Gastroesophageal sphincter (tissue), 4 donors: ENCODE results near the gene VPS8. TPM values are rescaled to one million over a fixed set of nuclear protein-coding genes. Genes with fewer than 3 reads are reported as not detected.

ENCODE experiments used
- ATAC-seq: fragments of 150-250 bp; one replicate; pipeline ENCODE4 v1.9.1; 2016; ENCODE audit warnings: mild to moderate bottlenecking, moderate library complexity
- H3K27ac ChIP-seq, 4 donors: fragments of 200-600 bp; sonication (generic) in 3 of 4; 1 replicate in 3 of 4; 2 replicates in 1 of 4; pipeline ENCODE4 v1.5.1; 2016 to 2019
- H3K27me3 ChIP-seq: fragments of 200-600 bp; sonication (generic); one replicate; pipeline ENCODE4 v1.5.1; 2019
- H3K36me3 ChIP-seq, 2 donors: fragments of 200-600 bp; sonication (generic); one replicate each; pipeline ENCODE4 v1.5.1; 2019; ENCODE audit warnings: control low read depth in 1 of 2
- H3K4me1 ChIP-seq, 3 donors: fragments of 200-600 bp; sonication (generic); 1 replicate in 2 of 3; 2 replicates in 1 of 3; pipeline ENCODE4 v1.5.1; 2016 to 2019; ENCODE audit warnings: control low read depth in 2 of 3
- H3K4me3 ChIP-seq, 2 donors: fragments of 200-600 bp; sonication (generic); one replicate each; pipeline ENCODE4 v1.5.1; 2019; ENCODE audit warnings: mild to moderate bottlenecking in 1 of 2, moderate library complexity in 1 of 2
- H3K9me3 ChIP-seq, 3 donors: fragments of 200-600 bp; sonication (generic); one replicate each; pipeline ENCODE4 v1.5.1; 2017 to 2019; ENCODE audit warnings: control low read depth in 2 of 3
- EP300 ChIP-seq: sonication (generic); formaldehyde crosslinking; IDR thresholded peaks from one replicate; pipeline ENCODE4 v1.6.1; 2017; ENCODE audit warnings: antibody characterized with exemption, mild to moderate bottlenecking
- POLR2A ChIP-seq, 2 donors: fragments of 450-650 bp; IDR thresholded peaks; one replicate each; pipeline ENCODE4 v1.6.1; 2017; ENCODE audit warnings: antibody characterized with exemption in 2 of 2, mild to moderate bottlenecking in 2 of 2, moderate library complexity in 1 of 2
- POLR2AphosphoS5 ChIP-seq: sonication (generic); formaldehyde crosslinking; IDR thresholded peaks from one replicate; pipeline ENCODE4 v1.6.1; 2017; ENCODE audit warnings: antibody characterized with exemption
- WGBS, 2 donors: methylation state at CpG; one replicate each; pipeline ENCODE4 v1.1.5; 2018; ENCODE audit warnings: low coverage in 1 of 2; 5-methylcytosine and 5-hydroxymethylcytosine counted together
- total RNA-seq, 4 donors: library from RNA; depleted of rRNA; stranded (reverse); fragments of >200 nt; gene quantifications; one replicate each; pipeline ENCODE4 v1.1.0, GENCODE V29; 2016
- TF ChIP-seq, protein P1 (sequence below), 4 experiments: fragments of 200-600 bp in 2 of 4; fragments of 450-650 bp in 2 of 4; sonication (generic) in 1 of 4; IDR thresholded peaks; one replicate each; pipeline ENCODE4 v1.5.1; 2017 to 2019; ENCODE audit warnings: antibody characterized with exemption in 4 of 4, mild to moderate bottlenecking in 2 of 4, moderate library complexity in 2 of 4

Gene VPS8
- total RNA-seq, 4 donors from 2014 or later, result 27.1 to 72.5 (median 40.8) TPM

DNA sequence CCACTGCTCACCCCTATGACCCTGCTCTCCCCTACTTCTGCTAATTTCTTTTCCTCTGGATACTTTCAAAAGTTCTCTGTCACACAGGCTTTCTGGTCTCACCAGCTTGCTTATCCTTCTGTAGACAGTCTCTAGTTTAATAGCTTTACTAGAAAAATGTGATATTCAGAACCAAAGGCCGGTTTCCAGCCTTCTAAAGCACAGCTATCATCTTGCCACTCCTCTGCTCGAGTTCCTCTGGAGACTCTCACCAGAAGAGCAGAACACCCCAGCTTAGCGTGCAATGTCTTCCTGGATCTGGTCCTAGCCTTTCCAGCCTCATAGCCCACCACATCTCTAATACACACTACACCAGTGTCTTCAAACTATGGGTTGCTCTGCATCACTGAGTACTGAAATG lies 1.8 kb upstream of the VPS8 start:
- 79 to 85% methylated on average over 2 to 3 of the region's 3 CpGs for WGBS, 2 donors
- H3K27ac ChIP-seq, result no peak overlapping the region
- no peaks in the 10 kb centered on the region for H3K27me3 ChIP-seq
- H3K4me3 ChIP-seq, result no peak overlapping the region
- TF ChIP-seq EP300, result no peak
- TF ChIP-seq, protein P1, sequence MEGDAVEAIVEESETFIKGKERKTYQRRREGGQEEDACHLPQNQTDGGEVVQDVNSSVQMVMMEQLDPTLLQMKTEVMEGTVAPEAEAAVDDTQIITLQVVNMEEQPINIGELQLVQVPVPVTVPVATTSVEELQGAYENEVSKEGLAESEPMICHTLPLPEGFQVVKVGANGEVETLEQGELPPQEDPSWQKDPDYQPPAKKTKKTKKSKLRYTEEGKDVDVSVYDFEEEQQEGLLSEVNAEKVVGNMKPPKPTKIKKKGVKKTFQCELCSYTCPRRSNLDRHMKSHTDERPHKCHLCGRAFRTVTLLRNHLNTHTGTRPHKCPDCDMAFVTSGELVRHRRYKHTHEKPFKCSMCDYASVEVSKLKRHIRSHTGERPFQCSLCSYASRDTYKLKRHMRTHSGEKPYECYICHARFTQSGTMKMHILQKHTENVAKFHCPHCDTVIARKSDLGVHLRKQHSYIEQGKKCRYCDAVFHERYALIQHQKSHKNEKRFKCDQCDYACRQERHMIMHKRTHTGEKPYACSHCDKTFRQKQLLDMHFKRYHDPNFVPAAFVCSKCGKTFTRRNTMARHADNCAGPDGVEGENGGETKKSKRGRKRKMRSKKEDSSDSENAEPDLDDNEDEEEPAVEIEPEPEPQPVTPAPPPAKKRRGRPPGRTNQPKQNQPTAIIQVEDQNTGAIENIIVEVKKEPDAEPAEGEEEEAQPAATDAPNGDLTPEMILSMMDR (IDR thresholded peaks at IDR 0.05), result no peak
- no peak for TF ChIP-seq POLR2AphosphoS5
- no peak for TF ChIP-seq POLR2A (IDR thresholded peaks at IDR 0.05)
- no peaks in the 10 kb centered on the region for H3K9me3 ChIP-seq
- no peak for ATAC-seq
- H3K36me3 ChIP-seq, result no peaks in the 10 kb centered on the region
- peaks cover 5 to 25% (median 5%) of the 10 kb centered on the region in 3 donors for H3K4me1 ChIP-seq

GRCh38 chr3:184811034-184811433 lies 932 bp upstream of the VPS8 start:
- Histone ChIP-seq H3K36me3 (no peaks in the 10 kb centered on the region), H3K27ac (no peak overlapping the region), H3K4me1 (peaks cover 5 to 25% (median 5%) of the 10 kb centered on the region in 3 donors), H3K27me3 (no peaks in the 10 kb centered on the region), H3K9me3 (no peaks in the 10 kb centered on the region), H3K4me3 (no peak overlapping the region)
- no peak for ATAC-seq
- WGBS, 2 donors, result 88 to 91% methylated on average over 3 of the region's 3 CpGs
- TF ChIP-seq EP300 (no peak), POLR2A (IDR thresholded peaks at IDR 0.05) (no peak), POLR2AphosphoS5 (no peak)
- TF ChIP-seq, protein P1 (IDR thresholded peaks at IDR 0.05), result no peak

- Histone ChIP-seq H3K27ac (peak overlapping the region; percentile 20 to 84 (median 78)), H3K4me3 (peak overlapping the region; percentile 72 to 93), H3K4me1 (peaks cover 5 to 25% (median 5%) of the 10 kb centered on the region in 3 donors), H3K27me3 (no peaks in the 10 kb centered on the region), H3K36me3 (peaks cover 0 to 5% of the 10 kb centered on the region in 2 donors), H3K9me3 (no peaks in the 10 kb centered on the region)
- ATAC-seq, result no peak
- 0% methylated on average over 3 of the region's 3 CpGs for WGBS, 2 donors
- no peak for TF ChIP-seq POLR2A (IDR thresholded peaks at IDR 0.05)
- no peak for TF ChIP-seq POLR2AphosphoS5
- no peak for TF ChIP-seq EP300
- TF ChIP-seq, protein P1 (IDR thresholded peaks at IDR 0.05), result no peak
These were observed 335 bp upstream of the VPS8 start for GRCh38 chr3:184811663-184811998.

- H3K27ac ChIP-seq, result peak overlapping the region in 3 of 4 donors; percentile 78 to 84 (median 79)
- peak; percentile 7 for ATAC-seq
- peaks cover 5 to 25% (median 5%) of the 10 kb centered on the region in 3 donors for H3K4me1 ChIP-seq
- no peaks in the 10 kb centered on the region for H3K27me3 ChIP-seq
- no peaks in the 10 kb centered on the region for H3K9me3 ChIP-seq
- 0 to 29% methylated on average over 3 to 6 of the region's 17 CpGs for WGBS, 2 donors
- H3K4me3 ChIP-seq, result peak overlapping the region; percentile 72 to 93
- H3K36me3 ChIP-seq, result peaks cover 0 to 7% of the 10 kb centered on the region in 2 donors
- no peak for TF ChIP-seq EP300
- TF ChIP-seq, protein P1 (IDR thresholded peaks at IDR 0.05), result no peak
- TF ChIP-seq POLR2A (IDR thresholded peaks at IDR 0.05), result no peak
- TF ChIP-seq POLR2AphosphoS5, result no peak
These were observed 686 bp downstream of the VPS8 start for GRCh38 chr3:184812662-184813042.

DNA sequence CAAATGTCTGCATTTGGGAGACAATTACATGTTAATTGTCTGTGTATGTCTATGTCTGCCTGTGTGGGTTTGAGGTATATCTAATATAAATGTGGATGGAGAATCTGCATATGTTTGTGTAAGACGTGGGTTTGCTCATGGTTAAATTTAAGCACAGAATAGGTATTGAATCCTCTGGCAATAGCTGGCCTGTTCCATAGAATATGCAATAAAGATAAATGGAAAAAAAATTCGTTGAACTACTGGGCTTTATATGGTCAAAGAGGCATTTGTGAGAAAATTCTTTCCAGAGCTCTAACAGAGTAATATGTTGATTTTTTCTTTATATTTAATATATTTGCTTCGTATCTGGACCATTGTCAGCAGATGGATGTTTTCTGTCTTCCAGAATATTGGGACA lies 1.4 kb downstream of the VPS8 start:
- Histone ChIP-seq H3K4me1 (peaks cover 5 to 25% (median 5%) of the 10 kb centered on the region in 3 donors), H3K27ac (no peak overlapping the region), H3K36me3 (peaks cover 0 to 7% of the 10 kb centered on the region in 2 donors), H3K4me3 (peak overlapping the region in 1 of 2 donors; percentile 72), H3K27me3 (no peaks in the 10 kb centered on the region), H3K9me3 (no peaks in the 10 kb centered on the region)
- TF ChIP-seq EP300 (no peak), POLR2A (IDR thresholded peaks at IDR 0.05) (no peak), POLR2AphosphoS5 (no peak)
- TF ChIP-seq, protein P1 (IDR thresholded peaks at IDR 0.05), result no peak
- 75 to 77% methylated on average over 3 of the region's 3 CpGs for WGBS, 2 donors
- ATAC-seq, result no peak
